ENCODE results near the gene MAPKAP1. TPM values are rescaled to one million over a fixed set of nuclear protein-coding genes. Genes with fewer than 3 reads are reported as not detected.
A peak's percentile ranks its signal among the peaks of the same experiment; 100 is the strongest.

MAPKAP1 gene
- total RNA-seq, 2 donors from 2014 or later = 42.2 to 66.5 TPM

GRCh38 chr9:125650271-125650737, 56.7 kb downstream of the MAPKAP1 start:
- Mint-ChIP-seq H3K36me3 (ENCODE audit: low read depth) (peaks cover 41% of the 10 kb centered on the region), H3K4me3 (peak overlapping the region; percentile 69), H3K27ac (peak overlapping the region; percentile 84), H3K4me1 (peaks cover 43% of the 10 kb centered on the region), H3K27me3 (no peaks in the 10 kb centered on the region), H3K9me3 (no peaks in the 10 kb centered on the region)
- peak; percentile 89 for ATAC-seq (replicated peaks)

- H3K36me3 Mint-ChIP-seq (ENCODE audit: low read depth) = peaks cover 41% of the 10 kb centered on the region
- peaks cover 47% of the 10 kb centered on the region for H3K4me1 Mint-ChIP-seq
- ATAC-seq (replicated peaks) = no peak
These were observed 57.2 kb downstream of the MAPKAP1 start for GRCh38 chr9:125649826-125650225.

GRCh38 chr9:125649315-125649714, 57.7 kb downstream of the MAPKAP1 start:
- Mint-ChIP-seq H3K27ac (peak overlapping the region; percentile 84), H3K4me3 (peak overlapping the region; percentile 69), H3K4me1 (peaks cover 49% of the 10 kb centered on the region), H3K9me3 (no peaks in the 10 kb centered on the region), H3K36me3 (ENCODE audit: low read depth) (peaks cover 38% of the 10 kb centered on the region), H3K27me3 (no peaks in the 10 kb centered on the region)
- peak; percentile 82 for ATAC-seq (replicated peaks)

More at GRCh38 chr9:125649826-125650225, 57.2 kb downstream of the MAPKAP1 start:
- Mint-ChIP-seq H3K27me3 (no peaks in the 10 kb centered on the region), H3K4me3 (peak overlapping the region; percentile 69), H3K27ac (peak overlapping the region; percentile 84), H3K9me3 (no peaks in the 10 kb centered on the region)

- Mint-ChIP-seq H3K9me3 (no peaks in the 10 kb centered on the region), H3K4me1 (peaks cover 49% of the 10 kb centered on the region), H3K27ac (no peak overlapping the region)
These were observed 58.7 kb downstream of the MAPKAP1 start for GRCh38 chr9:125648294-125648693.

GRCh38 chr9:125646621-125647100, 60.3 kb downstream of the MAPKAP1 start:
- H3K4me1 Mint-ChIP-seq = peaks cover 49% of the 10 kb centered on the region
- peak overlapping the region; percentile 76 for H3K4me3 Mint-ChIP-seq
- ATAC-seq (replicated peaks) = no peak
- peak overlapping the region; percentile 74 for H3K27ac Mint-ChIP-seq
- no peaks in the 10 kb centered on the region for H3K9me3 Mint-ChIP-seq
- no peaks in the 10 kb centered on the region for H3K27me3 Mint-ChIP-seq
- peaks cover 20% of the 10 kb centered on the region for H3K36me3 Mint-ChIP-seq (ENCODE audit: low read depth)

More at GRCh38 chr9:125648294-125648693, 58.7 kb downstream of the MAPKAP1 start:
- Mint-ChIP-seq H3K27me3 (no peaks in the 10 kb centered on the region), H3K36me3 (ENCODE audit: low read depth) (peaks cover 32% of the 10 kb centered on the region), H3K4me3 (no peak overlapping the region)
- no peak for ATAC-seq (replicated peaks)

DNA sequence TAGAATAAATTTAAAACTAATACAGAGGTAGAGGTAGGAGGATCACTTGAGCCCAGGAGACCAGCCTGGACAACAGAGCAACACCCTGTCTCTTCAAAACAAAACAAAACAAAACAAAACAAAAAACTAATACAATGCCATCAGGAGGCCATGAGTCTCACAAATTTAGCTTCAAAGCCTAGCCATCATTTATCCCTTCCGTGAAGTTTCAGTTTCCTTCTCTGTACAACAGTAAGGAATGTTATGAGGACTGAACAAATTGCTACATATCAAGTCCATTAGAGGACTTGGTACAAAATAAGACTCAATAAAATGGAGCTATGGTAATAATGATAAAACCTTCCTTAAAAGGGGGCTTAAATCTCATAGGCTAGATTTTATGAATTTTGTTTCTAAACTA, 60.8 kb downstream of the MAPKAP1 start:
- Mint-ChIP-seq H3K36me3 (ENCODE audit: low read depth) (peaks cover 20% of the 10 kb centered on the region), H3K9me3 (no peaks in the 10 kb centered on the region), H3K27ac (peak overlapping the region; percentile 74), H3K4me1 (peaks cover 49% of the 10 kb centered on the region), H3K27me3 (no peaks in the 10 kb centered on the region), H3K4me3 (peak overlapping the region; percentile 76)
- no peak for ATAC-seq (replicated peaks)

GRCh38 chr9:125644819-125645507, 62.0 kb downstream of the MAPKAP1 start:
- no peak for ATAC-seq (replicated peaks)
- Mint-ChIP-seq H3K9me3 (no peaks in the 10 kb centered on the region), H3K4me3 (peak overlapping the region; percentile 11), H3K27me3 (no peaks in the 10 kb centered on the region), H3K27ac (peak overlapping the region; percentile 19), H3K4me1 (peaks cover 45% of the 10 kb centered on the region), H3K36me3 (ENCODE audit: low read depth) (peaks cover 7% of the 10 kb centered on the region)

DNA sequence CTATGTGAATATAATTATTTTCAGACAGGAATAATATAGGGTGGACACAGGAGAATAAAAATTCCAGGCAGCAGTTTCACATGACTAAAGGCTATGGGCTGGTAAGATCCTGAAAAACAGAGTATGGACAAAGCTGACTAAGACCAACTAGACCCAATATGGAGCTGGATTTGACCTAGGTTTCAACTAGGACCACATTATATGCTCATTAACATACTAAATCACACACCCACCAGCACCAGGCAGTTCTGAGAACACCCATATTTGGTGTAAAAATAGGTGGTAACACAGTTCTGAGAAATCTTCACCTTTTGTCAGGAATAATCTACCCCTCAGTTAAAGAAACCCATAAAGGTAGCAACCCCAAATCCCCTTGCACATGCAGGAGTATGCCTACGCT, 64.7 kb downstream of the MAPKAP1 start:
- no peak for ATAC-seq (replicated peaks)
- Mint-ChIP-seq H3K4me3 (no peak overlapping the region), H3K4me1 (peaks cover 31% of the 10 kb centered on the region), H3K36me3 (ENCODE audit: low read depth) (no peaks in the 10 kb centered on the region), H3K27ac (no peak overlapping the region), H3K27me3 (no peaks in the 10 kb centered on the region), H3K9me3 (no peaks in the 10 kb centered on the region)

DNA sequence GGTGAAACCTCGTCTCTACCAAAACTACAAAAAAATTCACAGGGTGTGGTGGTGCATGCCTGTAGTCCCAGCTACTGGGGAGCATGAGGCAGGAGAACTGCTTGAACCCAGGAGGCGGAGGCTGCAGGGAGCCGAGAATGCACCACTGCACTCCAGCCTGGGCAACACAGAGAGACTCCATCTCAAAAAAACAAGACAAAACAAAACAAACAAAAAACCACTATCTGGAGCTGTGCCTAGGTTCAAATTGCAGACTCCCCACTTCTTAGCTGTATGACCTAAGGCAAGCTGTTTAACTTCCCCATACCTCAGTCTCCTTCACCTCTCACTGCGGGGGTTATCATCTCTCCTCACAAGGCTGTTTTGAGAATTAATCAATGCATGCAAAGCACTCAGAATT, 68.0 kb downstream of the MAPKAP1 start:
- no peak overlapping the region for H3K4me3 Mint-ChIP-seq
- ATAC-seq (replicated peaks) = no peak
- H3K4me1 Mint-ChIP-seq = peaks cover 34% of the 10 kb centered on the region
- H3K27me3 Mint-ChIP-seq = no peaks in the 10 kb centered on the region
- H3K36me3 Mint-ChIP-seq (ENCODE audit: low read depth) = no peaks in the 10 kb centered on the region
- no peak overlapping the region for H3K27ac Mint-ChIP-seq
- no peaks in the 10 kb centered on the region for H3K9me3 Mint-ChIP-seq

DNA sequence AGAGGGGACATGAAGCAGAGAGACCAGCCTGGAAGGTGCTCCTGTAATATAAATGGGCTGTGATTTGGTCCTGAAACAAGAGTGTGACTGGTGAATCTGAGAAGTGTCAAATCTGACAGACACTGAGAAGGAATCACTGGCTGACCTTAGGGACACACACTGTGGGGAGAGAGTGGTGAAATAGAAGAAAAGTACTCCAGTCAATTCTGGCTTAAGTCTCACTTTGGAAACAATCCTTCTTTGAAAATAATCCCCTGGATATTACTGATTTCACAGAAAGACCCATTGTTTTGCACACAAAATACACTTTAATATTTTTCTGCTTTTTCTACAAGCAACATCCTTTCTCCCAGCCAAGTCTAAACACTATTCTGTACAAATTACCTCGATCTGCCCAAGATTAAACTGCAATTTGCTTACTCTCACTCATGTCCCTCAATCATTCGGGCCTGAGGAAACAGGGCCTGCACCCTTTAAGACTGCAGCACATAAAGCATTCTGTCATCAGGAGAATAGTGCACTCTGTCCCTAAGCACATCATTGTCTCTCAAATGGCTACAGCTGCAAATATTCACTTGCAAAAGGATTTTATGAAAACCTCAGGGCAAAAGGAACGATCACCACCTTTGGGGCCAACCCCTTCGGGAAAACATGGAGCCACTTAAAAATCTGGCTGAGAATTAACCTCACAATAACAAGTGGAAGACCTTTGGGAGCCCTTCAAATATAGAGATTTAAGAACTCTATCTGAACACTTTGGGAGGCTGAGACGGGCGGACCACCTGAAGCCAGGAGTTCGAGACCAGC, 68.6 kb downstream of the MAPKAP1 start:
- Mint-ChIP-seq H3K36me3 (ENCODE audit: low read depth) (no peaks in the 10 kb centered on the region), H3K27me3 (no peaks in the 10 kb centered on the region), H3K27ac (no peak overlapping the region), H3K4me1 (peaks cover 34% of the 10 kb centered on the region), H3K9me3 (no peaks in the 10 kb centered on the region), H3K4me3 (no peak overlapping the region)
- no peak for ATAC-seq (replicated peaks)

- Mint-ChIP-seq H3K36me3 (ENCODE audit: low read depth) (no peaks in the 10 kb centered on the region), H3K4me3 (no peak overlapping the region), H3K27ac (no peak overlapping the region), H3K9me3 (no peaks in the 10 kb centered on the region), H3K4me1 (peaks cover 41% of the 10 kb centered on the region), H3K27me3 (no peaks in the 10 kb centered on the region)
- ATAC-seq (replicated peaks) = no peak
These were observed 69.8 kb downstream of the MAPKAP1 start for GRCh38 chr9:125637241-125637640.

- ATAC-seq (replicated peaks) = no peak
- H3K27ac Mint-ChIP-seq = no peak overlapping the region
- H3K36me3 Mint-ChIP-seq (ENCODE audit: low read depth) = no peaks in the 10 kb centered on the region
- no peaks in the 10 kb centered on the region for H3K9me3 Mint-ChIP-seq
- peaks cover 52% of the 10 kb centered on the region for H3K4me1 Mint-ChIP-seq
- H3K27me3 Mint-ChIP-seq = no peaks in the 10 kb centered on the region
- H3K4me3 Mint-ChIP-seq = peak overlapping the region; percentile 6
These were observed 71.1 kb downstream of the MAPKAP1 start for GRCh38 chr9:125635888-125636287.

GRCh38 chr9:125634040-125634717, 72.8 kb downstream of the MAPKAP1 start:
- H3K27ac Mint-ChIP-seq = no peak overlapping the region
- no peaks in the 10 kb centered on the region for H3K9me3 Mint-ChIP-seq
- H3K36me3 Mint-ChIP-seq (ENCODE audit: low read depth) = no peaks in the 10 kb centered on the region
- H3K27me3 Mint-ChIP-seq = no peaks in the 10 kb centered on the region
- H3K4me3 Mint-ChIP-seq = peak overlapping the region; percentile 11
- H3K4me1 Mint-ChIP-seq = peaks cover 47% of the 10 kb centered on the region
- ATAC-seq (replicated peaks) = no peak

- Mint-ChIP-seq H3K27ac (peak overlapping the region; percentile 55), H3K36me3 (ENCODE audit: low read depth) (no peaks in the 10 kb centered on the region), H3K4me1 (peaks cover 47% of the 10 kb centered on the region), H3K9me3 (no peaks in the 10 kb centered on the region), H3K4me3 (peak overlapping the region; percentile 66), H3K27me3 (no peaks in the 10 kb centered on the region)
- ATAC-seq (replicated peaks) = no peak
These were observed 73.8 kb downstream of the MAPKAP1 start for GRCh38 chr9:125633116-125633745.
